KMS-11 (cell line): ENCODE data around the gene SMIM41.

ENCODE experiments used
- H2AFZ ChIP-seq: fragments of 200-600 bp; sonication (generic); 2 replicates; pipeline ENCODE4 v1.6.1; 2016; ENCODE audit warnings: antibody characterized with exemption, mixed run types, low read depth
- H3K27ac ChIP-seq: fragments of 200-600 bp; sonication (generic); 2 replicates; pipeline ENCODE4 v1.6.1; 2016; ENCODE audit warnings: mild to moderate bottlenecking, mixed run types
- H3K27me3 ChIP-seq: fragments of 200-600 bp; sonication (generic); 2 replicates; pipeline ENCODE4 v1.6.1; 2017; ENCODE audit warnings: mild to moderate bottlenecking, low read depth, mixed run types, moderate library complexity; ENCODE audit not compliant: insufficient read depth
- H3K36me3 ChIP-seq: fragments of 200-600 bp; sonication (generic); 2 replicates; pipeline ENCODE4 v1.6.1; 2017; ENCODE audit warnings: mild to moderate bottlenecking, mixed run types; ENCODE audit not compliant: insufficient read depth
- H3K4me1 ChIP-seq: fragments of 200-600 bp; sonication (generic); 2 replicates; pipeline ENCODE4 v1.6.1; 2016; ENCODE audit warnings: mild to moderate bottlenecking, low read depth, mixed run types; ENCODE audit not compliant: poor library complexity, severe bottlenecking
- H3K4me2 ChIP-seq: fragments of 200-600 bp; sonication (generic); 2 replicates; pipeline ENCODE4 v1.7.0; 2016; ENCODE audit warnings: mild to moderate bottlenecking, mixed run types
- H3K4me3 ChIP-seq: fragments of 200-600 bp; sonication (generic); IDR thresholded peaks from 2 replicates; pipeline ENCODE4 v1.6.1; 2017; ENCODE audit warnings: low read depth, low read length, mixed read lengths; ENCODE audit not compliant: insufficient read depth
- H3K79me2 ChIP-seq: fragments of 200-600 bp; sonication (generic); 2 replicates; pipeline ENCODE4 v1.6.1; 2016; ENCODE audit warnings: low read depth, mixed run types; ENCODE audit not compliant: insufficient read depth
- H3K9ac ChIP-seq: fragments of 200-600 bp; sonication (generic); 2 replicates; pipeline ENCODE4 v1.6.1; 2016; ENCODE audit warnings: mild to moderate bottlenecking, mixed run types
- H4K20me1 ChIP-seq: fragments of 200-600 bp; sonication (generic); 2 replicates; pipeline ENCODE4 v1.6.1; 2016; ENCODE audit warnings: mild to moderate bottlenecking, mixed run types; ENCODE audit not compliant: insufficient read depth
- CTCF ChIP-seq: fragments of 200-600 bp; sonication (generic); conservative IDR thresholded peaks from 2 replicates; pipeline ENCODE4 v1.6.1; 2017; ENCODE audit warnings: low read depth, mild to moderate bottlenecking, antibody characterized with exemption, low read length, moderate library complexity, mixed read lengths

The SMIM41 gene

GRCh38 chr12:52038447-52038846 lies 41.1 kb upstream of the SMIM41 start:
- Histone ChIP-seq H3K4me1 (peaks cover 23% of the 10 kb centered on the region), H3K79me2 (no peaks in the 10 kb centered on the region), H3K27me3 (no peaks in the 10 kb centered on the region), H2AFZ (no peak overlapping the region), H3K4me2 (peak overlapping the region; percentile 78), H3K36me3 (no peaks in the 10 kb centered on the region), H3K9ac (no peak overlapping the region; the same call in 1 of the 2 replicates), H4K20me1 (no peaks in the 10 kb centered on the region), H3K27ac (no peak overlapping the region), H3K4me3 (no peak overlapping the region)
- no peak for TF ChIP-seq CTCF

- Histone ChIP-seq H3K4me1 (peaks cover 21% of the 10 kb centered on the region), H3K27ac (no peak overlapping the region), H3K79me2 (no peaks in the 10 kb centered on the region), H4K20me1 (no peaks in the 10 kb centered on the region), H3K27me3 (no peaks in the 10 kb centered on the region), H2AFZ (no peak overlapping the region), H3K4me3 (no peak overlapping the region), H3K4me2 (no peak overlapping the region), H3K9ac (no peak overlapping the region), H3K36me3 (no peaks in the 10 kb centered on the region)
- TF ChIP-seq CTCF = no peak
Measured at GRCh38 chr12:52041035-52041434, 38.5 kb upstream of the SMIM41 start.

GRCh38 chr12:52041695-52042123 lies 37.8 kb upstream of the SMIM41 start:
- Histone ChIP-seq H4K20me1 (no peaks in the 10 kb centered on the region), H3K4me1 (peaks cover 14% of the 10 kb centered on the region), H3K36me3 (no peaks in the 10 kb centered on the region), H3K9ac (no peak overlapping the region), H3K4me3 (no peak overlapping the region), H3K27me3 (no peaks in the 10 kb centered on the region), H3K79me2 (no peaks in the 10 kb centered on the region), H2AFZ (no peak overlapping the region), H3K27ac (no peak overlapping the region), H3K4me2 (no peak overlapping the region)
- no peak for TF ChIP-seq CTCF

- Histone ChIP-seq H3K4me2 (no peak overlapping the region), H3K4me1 (peaks cover 14% of the 10 kb centered on the region)
Measured at GRCh38 chr12:52042706-52043385, 36.7 kb upstream of the SMIM41 start.

More at GRCh38 chr12:52042706-52043385, 36.7 kb upstream of the SMIM41 start:
- TF ChIP-seq CTCF = no peak
- H3K4me3 ChIP-seq = no peak overlapping the region
- H3K27ac ChIP-seq = no peak overlapping the region
- no peaks in the 10 kb centered on the region for H4K20me1 ChIP-seq
- no peak overlapping the region for H3K9ac ChIP-seq
- no peaks in the 10 kb centered on the region for H3K79me2 ChIP-seq
- H3K27me3 ChIP-seq = no peaks in the 10 kb centered on the region
- no peak overlapping the region for H2AFZ ChIP-seq
- no peaks in the 10 kb centered on the region for H3K36me3 ChIP-seq
